AG09319 (cell line): Measurements from ENCODE around the gene UPF1.
"Not testable (repeated sequence)": the region's sequence is repeated elsewhere in the genome, so short reads cannot be mapped to it uniquely, and the experiment has no call there.

ENCODE experiments used
- DNase-seq: peaks from one replicate; pipeline ENCODE4 v3.0.0-alpha.2; 2010; ENCODE audit warnings: low read depth; ENCODE audit errors: extremely low read depth
- TF ChIP-seq, protein P1 (sequence below): IDR thresholded peaks from 2 replicates; pipeline ENCODE4 v1.5.1; 2011; ENCODE audit warnings: low read depth, mild to moderate bottlenecking, inconsistent platforms, low read length, moderate library complexity

Gene UPF1

GRCh38 chr19:18898081-18898606 is 66.4 kb downstream of the UPF1 start:
- TF ChIP-seq, protein P1, sequence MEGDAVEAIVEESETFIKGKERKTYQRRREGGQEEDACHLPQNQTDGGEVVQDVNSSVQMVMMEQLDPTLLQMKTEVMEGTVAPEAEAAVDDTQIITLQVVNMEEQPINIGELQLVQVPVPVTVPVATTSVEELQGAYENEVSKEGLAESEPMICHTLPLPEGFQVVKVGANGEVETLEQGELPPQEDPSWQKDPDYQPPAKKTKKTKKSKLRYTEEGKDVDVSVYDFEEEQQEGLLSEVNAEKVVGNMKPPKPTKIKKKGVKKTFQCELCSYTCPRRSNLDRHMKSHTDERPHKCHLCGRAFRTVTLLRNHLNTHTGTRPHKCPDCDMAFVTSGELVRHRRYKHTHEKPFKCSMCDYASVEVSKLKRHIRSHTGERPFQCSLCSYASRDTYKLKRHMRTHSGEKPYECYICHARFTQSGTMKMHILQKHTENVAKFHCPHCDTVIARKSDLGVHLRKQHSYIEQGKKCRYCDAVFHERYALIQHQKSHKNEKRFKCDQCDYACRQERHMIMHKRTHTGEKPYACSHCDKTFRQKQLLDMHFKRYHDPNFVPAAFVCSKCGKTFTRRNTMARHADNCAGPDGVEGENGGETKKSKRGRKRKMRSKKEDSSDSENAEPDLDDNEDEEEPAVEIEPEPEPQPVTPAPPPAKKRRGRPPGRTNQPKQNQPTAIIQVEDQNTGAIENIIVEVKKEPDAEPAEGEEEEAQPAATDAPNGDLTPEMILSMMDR = no peak
- DNase-seq = no peak

- TF ChIP-seq, protein P1 = no peak
- no peak for DNase-seq
Observed at GRCh38 chr19:18898607-18899408, 67.0 kb downstream of the UPF1 start.

DNA sequence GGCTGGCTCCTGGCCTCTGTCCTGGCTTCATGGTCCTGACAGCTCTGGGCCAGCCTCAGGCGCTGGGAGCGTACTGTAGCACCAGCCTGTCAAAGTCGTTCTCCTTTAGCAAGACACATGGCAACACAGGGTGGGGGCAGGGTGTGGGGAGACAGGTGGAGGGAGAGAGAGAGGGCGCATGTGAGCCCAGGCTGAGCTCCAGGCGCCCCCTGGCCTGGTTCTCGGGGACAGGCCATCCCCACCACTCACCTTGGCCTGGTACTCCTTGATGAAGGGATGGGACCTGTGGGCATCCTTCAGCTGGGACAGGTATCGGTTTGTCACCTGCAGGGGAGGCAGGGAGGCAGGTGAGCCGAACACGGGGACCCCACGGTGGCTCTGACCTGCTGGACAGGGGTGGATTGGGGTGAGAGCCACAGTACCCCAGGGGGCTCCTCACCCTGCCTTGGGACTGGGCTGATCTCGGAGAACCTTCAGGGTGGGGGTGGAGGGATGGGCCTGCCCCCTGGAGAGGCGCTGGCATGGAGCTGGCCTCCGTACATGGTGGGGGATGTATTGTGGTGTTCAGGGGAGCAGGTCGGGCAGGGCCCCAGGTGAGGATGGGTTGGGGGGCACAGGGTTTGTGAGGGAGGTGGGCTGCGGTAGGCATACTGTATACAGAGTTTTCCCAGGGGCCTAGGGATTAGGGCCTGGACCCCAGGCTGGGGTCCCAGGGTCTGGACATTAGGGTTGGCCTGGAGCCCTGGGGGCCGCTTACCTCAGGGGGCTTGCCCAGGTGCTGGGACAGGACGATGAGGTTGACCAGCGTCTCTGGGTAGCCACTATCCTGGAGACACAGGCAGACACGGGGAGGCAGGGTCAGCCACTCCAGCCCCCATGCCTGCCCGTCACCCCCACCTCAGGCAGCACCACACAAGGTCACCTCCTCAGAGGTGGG is 68.1 kb downstream of the UPF1 start:
- no peak for DNase-seq

DNA sequence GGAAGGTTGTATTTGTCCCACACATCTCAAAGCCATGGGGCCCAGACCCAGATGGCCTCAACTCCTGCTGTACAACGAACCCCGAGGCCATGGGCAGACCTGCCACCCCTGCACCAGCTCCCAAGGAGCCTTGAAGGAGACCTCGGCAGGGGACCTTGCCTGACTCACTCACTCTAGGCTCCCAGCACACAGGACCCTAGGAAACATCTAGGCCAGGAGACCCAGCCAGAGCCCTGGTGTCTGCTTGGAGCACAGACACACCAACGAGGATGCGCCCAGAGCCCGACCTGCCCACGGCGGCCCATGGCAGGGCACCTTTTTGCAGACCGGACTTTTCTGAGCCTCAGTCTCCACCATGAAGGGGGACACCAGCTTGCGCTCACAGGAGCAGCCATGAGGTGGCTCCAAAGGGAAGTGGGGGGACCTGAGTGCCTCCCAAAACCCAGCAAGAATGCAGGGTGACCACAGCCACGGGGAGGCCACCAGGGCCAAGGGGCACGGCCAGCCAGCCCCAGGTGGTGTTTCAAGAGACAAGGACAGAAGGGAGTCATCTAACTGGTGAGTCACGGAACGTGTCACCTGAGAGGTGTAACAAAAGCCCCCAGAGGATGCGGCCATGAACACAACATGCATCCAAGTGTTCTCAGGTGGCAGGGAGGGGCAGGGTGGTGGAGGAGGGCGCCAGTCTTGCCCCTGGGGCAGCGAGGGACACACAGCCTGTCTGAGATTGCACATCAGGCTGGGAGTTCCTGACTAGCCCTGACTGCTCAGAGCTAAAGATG is 69.1 kb downstream of the UPF1 start:
- TF ChIP-seq, protein P1 = no peak
- no peak for DNase-seq

More for the DNA sequence above, 68.1 kb downstream of the UPF1 start:
- TF ChIP-seq, protein P1 = no peak

DNA sequence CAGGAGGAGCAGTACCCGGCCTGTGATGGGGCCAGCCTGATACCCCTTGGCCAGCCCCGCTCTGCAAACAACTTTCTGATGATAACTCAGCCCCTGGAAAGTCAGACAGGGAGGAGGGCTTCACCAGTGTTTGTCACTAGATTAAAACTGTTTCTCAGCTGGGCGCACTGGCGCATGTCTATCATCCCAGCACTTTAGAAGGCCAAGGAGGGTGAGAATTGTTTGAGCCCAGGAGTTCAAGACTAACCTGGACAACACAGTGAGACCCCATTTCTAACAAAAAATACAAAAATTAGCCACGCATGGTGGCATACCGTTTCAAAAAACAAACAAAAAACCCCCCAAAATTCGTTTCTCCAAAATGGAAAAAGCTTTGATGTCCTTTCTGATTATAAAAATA is 69.7 kb downstream of the UPF1 start:
- TF ChIP-seq, protein P1 = no peak
- no peak for DNase-seq

DNA sequence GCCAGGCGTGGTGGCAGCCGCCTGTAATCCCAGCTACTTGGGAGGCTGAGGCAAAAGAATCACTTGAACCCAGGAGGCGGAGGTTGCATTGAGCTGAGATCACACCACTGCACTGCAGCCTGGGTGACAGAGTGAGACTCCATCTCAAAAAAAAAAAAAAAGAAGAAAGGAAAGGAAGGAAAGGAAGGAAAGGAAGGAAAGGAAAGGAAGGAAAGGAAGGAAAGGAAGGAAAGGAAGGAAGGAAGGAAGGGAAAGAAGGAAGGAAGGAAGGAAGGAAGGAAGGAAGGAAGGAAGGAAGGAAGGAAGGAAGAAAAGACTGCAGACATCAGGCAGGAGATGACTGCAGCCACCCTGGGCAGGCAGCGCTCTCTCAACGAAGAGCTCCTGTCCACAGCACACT is 70.8 kb downstream of the UPF1 start:
- DNase-seq = not testable (repeated sequence)
